OCI-LY1 (cell line): Measurements from ENCODE around the gene CXXC1.

Source experiments
- CTCF ChIP-seq: fragments of 200-600 bp; sonication (generic), shearing (Covaris generic); IDR thresholded peaks from 2 replicates; pipeline ENCODE4 v1.5.1; 2017; ENCODE audit warnings: mild to moderate bottlenecking, antibody characterized with exemption, low read length, moderate library complexity, mixed read lengths
- EZH2 ChIP-seq: fragments of 200-600 bp; sonication (generic), shearing (Covaris generic); IDR thresholded peaks from 2 replicates; pipeline ENCODE4 v1.8.0; 2017; ENCODE audit warnings: borderline replicate concordance, mixed run types, mild to moderate bottlenecking, antibody characterized with exemption, low read length, moderate library complexity, mixed read lengths

- TF ChIP-seq EZH2 (no peak), CTCF (no peak)
Observed at GRCh38 chr18:50315100-50315871, 27.8 kb upstream of the CXXC1 start.
